ENCODE measurements around the gene PARP11. TPM values are rescaled to one million over a fixed set of nuclear protein-coding genes. Genes with fewer than 3 reads are reported as not detected.

Gene PARP11
- total RNA-seq, 4 donors from 2014 or later = 0.99 to 3.4 (median 2.7) TPM

GRCh38 chr12:3775385-3776035 is 97.7 kb downstream of the PARP11 start:
- H3K27me3 ChIP-seq = peaks cover 0 to 32% (median 0%) of the 10 kb centered on the region in 4 donors
- TF ChIP-seq POLR2A (IDR thresholded peaks at IDR 0.05) (no peak), CTCF (IDR thresholded peaks at IDR 0.05) (no peak)
- no peaks in the 10 kb centered on the region for H3K9me3 ChIP-seq
- no peak for DNase-seq
- H3K4me3 ChIP-seq = no peak overlapping the region
- WGBS, 2 donors = 74 to 81% methylated on average over 5 of the region's 5 CpGs
- intact Hi-C loops (cut with DNase I) = loop anchor here (10.0 kb wide), 1 partner anchor 481 kb away; no protein-coding TSS in a partner anchor
- H3K36me3 ChIP-seq = no peaks in the 10 kb centered on the region
- H3K27ac ChIP-seq = no peak overlapping the region
- no peaks in the 10 kb centered on the region for H3K4me1 ChIP-seq

GRCh38 chr12:3772380-3772779 is 100.8 kb downstream of the PARP11 start:
- DNase-seq = no peak
- Histone ChIP-seq H3K4me3 (no peak overlapping the region), H3K27me3 (peaks cover 0 to 32% (median 0%) of the 10 kb centered on the region in 4 donors), H3K27ac (no peak overlapping the region), H3K9me3 (no peaks in the 10 kb centered on the region), H3K36me3 (no peaks in the 10 kb centered on the region), H3K4me1 (no peaks in the 10 kb centered on the region)
- intact Hi-C loops (cut with DNase I) = loop anchor here (10.0 kb wide), 1 partner anchor 478 kb away; no protein-coding TSS in a partner anchor
- 13 to 21% methylated on average over 3 to 4 of the region's 4 CpGs for WGBS, 2 donors
- TF ChIP-seq CTCF (IDR thresholded peaks at IDR 0.05) (no peak), POLR2A (IDR thresholded peaks at IDR 0.05) (no peak)

DNA sequence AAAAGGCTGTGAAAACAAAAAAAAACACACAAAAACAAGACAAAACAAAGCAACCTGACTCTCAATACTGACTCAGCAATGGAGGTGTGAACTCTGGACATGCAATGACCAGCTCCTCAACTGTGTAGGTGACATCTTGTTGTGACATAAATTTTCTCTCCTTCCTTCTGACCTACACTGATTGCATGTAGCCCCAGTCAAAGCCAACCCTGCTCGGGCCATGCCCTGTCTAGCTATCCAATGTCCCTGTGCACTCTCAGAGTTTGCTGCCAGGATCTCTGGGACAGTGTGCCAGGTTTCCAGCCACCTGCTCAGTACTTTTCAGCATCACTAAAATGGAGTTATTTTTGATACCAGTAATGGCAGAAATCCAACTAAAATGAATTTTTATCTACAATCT is 101.3 kb downstream of the PARP11 start:
- Histone ChIP-seq H3K27me3 (peaks cover 0 to 30% (median 0%) of the 10 kb centered on the region in 4 donors), H3K9me3 (no peaks in the 10 kb centered on the region), H3K36me3 (no peaks in the 10 kb centered on the region), H3K4me1 (no peaks in the 10 kb centered on the region), H3K27ac (no peak overlapping the region), H3K4me3 (no peak overlapping the region)
- 33 to 69% methylated on average over 1 of the region's 1 CpG for WGBS, 2 donors
- intact Hi-C loops (cut with DNase I) = loop anchor here (10.0 kb wide), 1 partner anchor 477 kb away; no protein-coding TSS in a partner anchor
- no peak for TF ChIP-seq POLR2A (IDR thresholded peaks at IDR 0.05)
- TF ChIP-seq CTCF (IDR thresholded peaks at IDR 0.05) = no peak
- DNase-seq = no peak

DNA sequence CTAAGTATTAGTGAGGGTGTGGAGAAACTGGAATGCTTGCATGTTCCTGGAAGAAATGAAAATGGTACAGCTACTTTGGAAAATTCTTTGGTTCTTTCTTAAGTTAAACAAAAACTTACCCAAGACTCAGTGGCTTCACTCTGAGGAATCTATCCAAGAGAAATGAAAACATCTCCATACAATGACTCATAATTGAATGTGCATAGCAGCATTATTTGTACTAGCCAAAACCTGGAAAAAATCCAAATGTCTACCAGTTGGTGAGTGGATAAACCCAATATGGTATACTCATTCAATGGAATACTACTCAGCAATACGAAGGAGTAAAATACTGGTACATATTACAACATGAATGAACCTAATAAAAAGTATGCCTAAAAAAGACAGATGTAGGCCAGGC is 102.3 kb downstream of the PARP11 start:
- Histone ChIP-seq H3K4me1 (no peaks in the 10 kb centered on the region), H3K4me3 (no peak overlapping the region), H3K27ac (no peak overlapping the region), H3K9me3 (no peaks in the 10 kb centered on the region), H3K36me3 (no peaks in the 10 kb centered on the region), H3K27me3 (peaks cover 0 to 20% (median 0%) of the 10 kb centered on the region in 4 donors)
- 75 to 78% methylated on average over 1 of the region's 1 CpG for WGBS, 2 donors
- no peak for DNase-seq
- TF ChIP-seq CTCF (IDR thresholded peaks at IDR 0.05) (no peak), POLR2A (IDR thresholded peaks at IDR 0.05) (no peak)
- intact Hi-C loops (cut with DNase I) = loop anchor here (10.0 kb wide), 1 partner anchor 476 kb away; no protein-coding TSS in a partner anchor

- DNase-seq = no peak
- H3K27me3 ChIP-seq = peaks cover 0 to 6% (median 0%) of the 10 kb centered on the region in 4 donors
- no peaks in the 10 kb centered on the region for H3K4me1 ChIP-seq
- no peaks in the 10 kb centered on the region for H3K9me3 ChIP-seq
- H3K27ac ChIP-seq = no peak overlapping the region
- intact Hi-C loops (cut with DNase I) = no loop called here
- TF ChIP-seq CTCF (IDR thresholded peaks at IDR 0.05) = no peak
- TF ChIP-seq POLR2A (IDR thresholded peaks at IDR 0.05) = no peak
- no peaks in the 10 kb centered on the region for H3K36me3 ChIP-seq
- H3K4me3 ChIP-seq = no peak overlapping the region
- 79 to 86% methylated on average over 3 of the region's 3 CpGs for WGBS, 2 donors
These were observed 104.2 kb downstream of the PARP11 start for GRCh38 chr12:3768911-3769447.

Data from esophagus squamous epithelium (tissue), 5 donors.